ENCODE results near the gene GPATCH2.

DNA sequence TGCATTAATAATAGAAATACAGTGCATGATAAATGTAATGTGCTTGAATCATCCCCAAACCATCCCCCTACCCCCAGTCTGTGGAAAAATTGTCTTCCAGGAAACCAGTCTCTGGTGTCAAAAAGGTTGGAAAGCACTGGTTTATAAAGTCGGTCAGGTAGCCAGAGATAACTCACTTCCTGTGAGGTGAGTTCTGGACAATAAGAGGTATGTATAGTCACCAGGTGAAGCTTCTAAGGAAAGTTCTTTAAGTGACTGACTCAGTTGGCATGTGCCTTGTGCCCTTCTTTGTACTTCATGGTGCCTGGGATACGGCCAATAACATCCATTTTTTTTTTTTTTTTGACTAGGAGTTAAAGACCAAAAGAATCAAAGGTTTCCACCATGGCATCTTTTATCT lies 103.7 kb downstream of the GPATCH2 start:
- TF ChIP-seq, protein P1, sequence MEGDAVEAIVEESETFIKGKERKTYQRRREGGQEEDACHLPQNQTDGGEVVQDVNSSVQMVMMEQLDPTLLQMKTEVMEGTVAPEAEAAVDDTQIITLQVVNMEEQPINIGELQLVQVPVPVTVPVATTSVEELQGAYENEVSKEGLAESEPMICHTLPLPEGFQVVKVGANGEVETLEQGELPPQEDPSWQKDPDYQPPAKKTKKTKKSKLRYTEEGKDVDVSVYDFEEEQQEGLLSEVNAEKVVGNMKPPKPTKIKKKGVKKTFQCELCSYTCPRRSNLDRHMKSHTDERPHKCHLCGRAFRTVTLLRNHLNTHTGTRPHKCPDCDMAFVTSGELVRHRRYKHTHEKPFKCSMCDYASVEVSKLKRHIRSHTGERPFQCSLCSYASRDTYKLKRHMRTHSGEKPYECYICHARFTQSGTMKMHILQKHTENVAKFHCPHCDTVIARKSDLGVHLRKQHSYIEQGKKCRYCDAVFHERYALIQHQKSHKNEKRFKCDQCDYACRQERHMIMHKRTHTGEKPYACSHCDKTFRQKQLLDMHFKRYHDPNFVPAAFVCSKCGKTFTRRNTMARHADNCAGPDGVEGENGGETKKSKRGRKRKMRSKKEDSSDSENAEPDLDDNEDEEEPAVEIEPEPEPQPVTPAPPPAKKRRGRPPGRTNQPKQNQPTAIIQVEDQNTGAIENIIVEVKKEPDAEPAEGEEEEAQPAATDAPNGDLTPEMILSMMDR (conservative IDR thresholded peaks at IDR 0.05 in 1 of 2, IDR thresholded peaks at IDR 0.05 in 1 of 2; ENCODE audit: low read depth in 1 of 2, low read length in 2 of 2): no peak
- no peak for TF ChIP-seq EZH2 (IDR thresholded peaks at IDR 0.05; ENCODE audit: low read length, missing control alignments)

Measured in fibroblast of lung (primary cell).